IPS DF 6.9 (cell line): ENCODE data around the gene PTPRG.

ENCODE experiments used
- DNase-seq: peaks from one replicate; pipeline ENCODE4 v3.0.0-alpha.2; 2013; ENCODE audit warnings: low read depth, low spot score
- H3K27ac ChIP-seq: one replicate; pipeline ENCODE4 v1.5.1; 2013; ENCODE audit warnings: low read length, control low read depth
- H3K27me3 ChIP-seq: 2 replicates; pipeline ENCODE4 v1.6.1; 2013; ENCODE audit warnings: mild to moderate bottlenecking, low read length; ENCODE audit not compliant: control insufficient read depth, insufficient read depth
- H3K36me3 ChIP-seq: 2 replicates; pipeline ENCODE4 v1.6.1; 2013; ENCODE audit warnings: low read length; ENCODE audit not compliant: control insufficient read depth, insufficient read depth
- H3K4me1 ChIP-seq: 2 replicates; pipeline ENCODE4 v1.6.1; 2013; ENCODE audit warnings: low read length; ENCODE audit not compliant: control insufficient read depth, insufficient read depth
- H3K4me3 ChIP-seq: 2 replicates; pipeline ENCODE4 v1.5.1; 2013; ENCODE audit warnings: mild to moderate bottlenecking, low read length
- H3K9me3 ChIP-seq: 2 replicates; pipeline ENCODE4 v1.6.1; 2013; ENCODE audit warnings: low read length, inconsistent platforms; ENCODE audit not compliant: control insufficient read depth, insufficient read depth
- WGBS: extraction: QIAGEN DNeasy Blood & Tissue Kit; methylation state at CpG from one replicate; pipeline ENCODE4 v1.1.7; 2013; ENCODE audit warnings: mixed read lengths, missing lambda C conversion rate; ENCODE audit not compliant: insufficient read length, insufficient coverage; 5-methylcytosine and 5-hydroxymethylcytosine counted together

Gene PTPRG

DNA sequence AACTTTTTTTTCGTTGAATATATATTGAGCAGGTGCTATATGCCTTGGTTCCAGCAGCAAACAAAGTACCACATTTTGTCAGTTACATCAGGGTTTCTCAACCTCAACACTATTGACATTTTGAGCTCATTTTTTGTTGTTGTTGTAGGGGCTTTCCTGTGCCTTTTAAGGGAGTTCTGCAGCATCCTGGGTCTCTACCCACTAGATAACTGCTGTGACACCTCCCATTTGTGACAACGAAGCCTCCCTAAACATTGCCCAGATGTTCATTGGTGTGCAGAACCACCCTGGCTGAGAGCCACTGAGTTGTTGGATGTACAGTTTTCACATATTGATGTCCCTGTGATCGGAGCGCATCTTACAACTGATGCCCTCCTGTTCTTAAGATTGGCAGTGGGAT is 382.6 kb downstream of the PTPRG start:
- DNase-seq, result no peak
- peaks cover 8% of the 10 kb centered on the region for H3K4me1 ChIP-seq
- no peak overlapping the region for H3K27ac ChIP-seq
- no peaks in the 10 kb centered on the region for H3K9me3 ChIP-seq
- H3K36me3 ChIP-seq, result no peaks in the 10 kb centered on the region
- H3K27me3 ChIP-seq, result no peaks in the 10 kb centered on the region
- WGBS, result no CpG with 5 or more reads among the region's 4 CpGs
- no peak overlapping the region for H3K4me3 ChIP-seq

DNA sequence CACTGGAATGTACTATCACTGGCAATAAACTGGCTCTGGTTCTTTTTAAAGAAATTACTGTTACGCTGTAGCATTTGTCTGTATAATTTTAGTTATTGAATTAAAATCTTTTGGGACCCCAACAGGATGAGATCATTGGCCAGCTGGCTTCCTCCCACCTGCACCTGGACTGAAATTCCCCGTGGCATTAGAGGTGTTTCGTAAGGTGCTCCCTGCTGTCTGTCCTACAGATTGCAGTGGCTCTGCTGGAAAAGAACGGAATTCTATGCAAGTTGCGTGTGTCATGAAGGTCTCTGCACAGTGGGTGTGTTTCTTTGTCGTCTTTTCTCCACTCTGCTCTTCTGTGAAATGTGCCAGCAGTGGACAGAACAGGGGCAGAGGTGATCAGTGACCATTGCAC is 383.4 kb downstream of the PTPRG start:
- DNase-seq, result no peak
- Histone ChIP-seq H3K9me3 (no peaks in the 10 kb centered on the region), H3K27me3 (no peaks in the 10 kb centered on the region), H3K27ac (no peak overlapping the region), H3K36me3 (no peaks in the 10 kb centered on the region), H3K4me3 (no peak overlapping the region), H3K4me1 (peaks cover 8% of the 10 kb centered on the region)
- WGBS, result no CpG with 5 or more reads among the region's 6 CpGs

GRCh38 chr3:61945657-61946056 is 384.3 kb downstream of the PTPRG start:
- Histone ChIP-seq H3K27ac (no peak overlapping the region), H3K4me1 (peaks cover 9% of the 10 kb centered on the region), H3K27me3 (no peaks in the 10 kb centered on the region), H3K4me3 (no peak overlapping the region), H3K36me3 (no peaks in the 10 kb centered on the region), H3K9me3 (no peaks in the 10 kb centered on the region)
- no peak for DNase-seq
- no CpG with 5 or more reads among the region's 3 CpGs for WGBS

DNA sequence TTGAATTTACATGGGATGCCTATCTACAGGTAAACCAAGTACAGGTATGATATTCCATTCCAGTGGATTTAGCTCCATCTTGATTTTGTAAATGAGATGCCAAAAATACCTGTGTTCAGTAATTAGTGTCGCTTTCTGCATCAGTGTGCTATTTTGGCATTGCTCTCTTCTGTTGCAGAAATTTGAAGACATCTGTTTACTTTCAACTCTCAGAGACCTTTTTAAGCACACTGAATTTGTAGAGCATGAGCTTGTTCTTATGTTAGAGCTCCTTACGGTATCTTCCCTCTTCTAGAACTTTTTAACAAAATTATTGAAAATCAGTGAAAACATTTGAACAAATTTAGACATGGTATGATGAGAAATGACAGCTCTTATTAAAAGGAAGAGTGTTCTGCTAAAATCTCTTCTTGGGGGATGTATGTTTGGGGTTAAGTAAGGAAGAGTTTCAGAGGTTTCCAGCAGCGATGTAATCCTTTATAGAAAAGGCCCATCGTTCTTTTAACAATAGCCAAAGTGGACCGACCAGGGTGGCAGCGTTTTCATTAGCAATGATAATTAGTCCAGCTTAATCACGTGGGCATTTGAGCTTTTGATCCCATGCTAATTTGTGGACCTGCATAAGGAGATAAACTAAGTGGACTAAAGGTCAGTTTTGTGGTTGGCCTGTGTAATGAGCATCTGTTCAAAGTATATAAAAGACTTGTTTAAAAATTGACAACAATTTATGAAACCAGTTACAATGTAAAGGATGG is 385.4 kb downstream of the PTPRG start:
- no peaks in the 10 kb centered on the region for H3K27me3 ChIP-seq
- no peak for DNase-seq
- no CpG with 5 or more reads among the region's 7 CpGs for WGBS
- H3K27ac ChIP-seq, result no peak overlapping the region
- no peaks in the 10 kb centered on the region for H3K36me3 ChIP-seq
- no peaks in the 10 kb centered on the region for H3K9me3 ChIP-seq
- no peak overlapping the region for H3K4me3 ChIP-seq
- H3K4me1 ChIP-seq, result peaks cover 11% of the 10 kb centered on the region

GRCh38 chr3:61947456-61947855 is 386.1 kb downstream of the PTPRG start:
- DNase-seq, result no peak
- no CpG with 5 or more reads among the region's 4 CpGs for WGBS
- Histone ChIP-seq H3K4me1 (peaks cover 11% of the 10 kb centered on the region), H3K27ac (no peak overlapping the region), H3K27me3 (no peaks in the 10 kb centered on the region), H3K9me3 (no peaks in the 10 kb centered on the region), H3K4me3 (no peak overlapping the region), H3K36me3 (no peaks in the 10 kb centered on the region)

DNA sequence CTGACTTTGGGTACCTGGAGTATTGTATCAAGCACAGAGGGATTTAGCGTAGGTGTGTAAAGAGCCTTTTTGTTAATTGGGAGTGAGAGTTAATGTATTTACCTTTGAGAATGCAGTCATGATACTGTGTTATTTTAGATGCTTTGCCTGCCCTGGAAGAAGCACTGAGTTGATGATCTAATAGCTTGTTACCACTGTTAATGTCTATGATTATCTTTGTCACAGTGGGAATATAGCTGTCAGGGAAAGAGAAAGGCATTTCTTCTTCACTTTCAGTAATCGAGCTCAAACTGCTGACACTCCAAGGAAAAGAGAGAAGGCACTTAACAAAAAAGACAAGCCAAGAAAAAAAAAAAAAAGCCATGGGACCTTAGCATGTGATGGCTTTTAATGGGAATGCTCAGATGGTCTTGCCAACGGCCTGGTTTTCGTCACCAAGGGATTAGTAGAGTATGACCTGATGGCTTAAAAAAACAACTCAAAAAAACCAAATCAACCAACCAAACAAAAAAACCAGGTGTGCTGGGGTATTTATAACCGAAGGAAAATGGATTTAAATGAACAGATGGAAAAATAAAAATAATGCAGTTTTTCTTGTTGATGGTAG is 387.4 kb downstream of the PTPRG start:
- no peaks in the 10 kb centered on the region for H3K27me3 ChIP-seq
- H3K9me3 ChIP-seq, result no peaks in the 10 kb centered on the region
- 100% methylated on average over 1 of the region's 5 CpGs for WGBS
- H3K36me3 ChIP-seq, result no peaks in the 10 kb centered on the region
- peaks cover 17% of the 10 kb centered on the region for H3K4me1 ChIP-seq
- no peak overlapping the region for H3K4me3 ChIP-seq
- H3K27ac ChIP-seq, result no peak overlapping the region
- no peak for DNase-seq

DNA sequence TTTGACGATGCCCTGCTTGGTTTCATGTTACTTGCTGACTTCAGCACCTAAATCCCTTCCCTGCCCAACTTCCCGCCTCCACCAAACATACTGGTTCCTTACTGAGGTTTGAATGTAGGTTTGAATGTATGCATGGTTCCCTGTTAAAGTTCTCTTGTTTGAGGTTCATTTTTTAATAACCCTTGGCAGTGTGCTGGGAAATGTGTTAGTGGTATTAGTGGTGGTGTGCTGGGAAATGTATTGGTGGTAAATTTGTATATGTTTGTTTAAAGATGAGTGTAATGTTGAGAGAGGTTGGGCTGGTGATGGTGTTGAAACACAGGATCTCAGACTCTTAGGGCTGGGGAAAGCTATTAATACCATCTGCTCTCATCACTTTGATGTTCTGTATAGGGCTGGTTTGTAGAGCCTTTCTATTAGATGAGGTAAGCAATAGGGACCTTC is 392.7 kb downstream of the PTPRG start:
- H3K4me3 ChIP-seq, result no peak overlapping the region
- WGBS, result no CpG with 5 or more reads among the region's 2 CpGs
- no peaks in the 10 kb centered on the region for H3K27me3 ChIP-seq
- peaks cover 9% of the 10 kb centered on the region for H3K4me1 ChIP-seq
- no peak for DNase-seq
- H3K9me3 ChIP-seq, result no peaks in the 10 kb centered on the region
- no peaks in the 10 kb centered on the region for H3K36me3 ChIP-seq
- H3K27ac ChIP-seq, result no peak overlapping the region

- no peaks in the 10 kb centered on the region for H3K9me3 ChIP-seq
- no peak overlapping the region for H3K4me3 ChIP-seq
- H3K27me3 ChIP-seq, result no peaks in the 10 kb centered on the region
- WGBS, result no CpG with 5 or more reads among the region's 2 CpGs
- H3K27ac ChIP-seq, result no peak overlapping the region
- no peaks in the 10 kb centered on the region for H3K36me3 ChIP-seq
- no peak for DNase-seq
- H3K4me1 ChIP-seq, result peaks cover 7% of the 10 kb centered on the region
Measured at GRCh38 chr3:61955483-61955882, 394.1 kb downstream of the PTPRG start.

GRCh38 chr3:61956236-61956635 is 394.9 kb downstream of the PTPRG start:
- H3K27ac ChIP-seq, result no peak overlapping the region
- H3K27me3 ChIP-seq, result no peaks in the 10 kb centered on the region
- WGBS, result no CpG with 5 or more reads among the region's 5 CpGs
- DNase-seq, result no peak
- peaks cover 6% of the 10 kb centered on the region for H3K4me1 ChIP-seq
- H3K4me3 ChIP-seq, result no peak overlapping the region
- H3K36me3 ChIP-seq, result no peaks in the 10 kb centered on the region
- H3K9me3 ChIP-seq, result no peaks in the 10 kb centered on the region

DNA sequence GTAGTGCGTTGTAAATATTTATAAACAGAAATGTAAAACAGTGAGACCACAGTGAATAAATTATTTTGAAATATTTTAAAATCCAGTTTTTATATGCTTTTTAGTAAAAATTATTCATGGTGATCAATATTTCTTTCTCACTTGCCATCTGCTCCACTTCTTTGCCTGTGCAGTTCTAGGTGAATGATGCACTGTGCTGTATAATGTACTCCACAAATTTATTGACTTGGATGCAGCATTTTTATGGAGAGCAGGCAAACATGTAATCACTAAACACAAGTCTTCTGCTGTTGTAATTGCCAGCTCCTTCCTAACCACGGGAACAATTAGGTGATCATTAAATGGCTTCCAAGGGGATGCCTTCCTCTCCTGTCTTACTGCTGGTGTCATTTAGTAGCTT is 395.9 kb downstream of the PTPRG start:
- WGBS, result no CpG with 5 or more reads among the region's 2 CpGs
- Histone ChIP-seq H3K4me1 (peaks cover 6% of the 10 kb centered on the region), H3K4me3 (no peak overlapping the region), H3K36me3 (no peaks in the 10 kb centered on the region), H3K27ac (no peak overlapping the region), H3K27me3 (no peaks in the 10 kb centered on the region), H3K9me3 (no peaks in the 10 kb centered on the region)
- no peak for DNase-seq

DNA sequence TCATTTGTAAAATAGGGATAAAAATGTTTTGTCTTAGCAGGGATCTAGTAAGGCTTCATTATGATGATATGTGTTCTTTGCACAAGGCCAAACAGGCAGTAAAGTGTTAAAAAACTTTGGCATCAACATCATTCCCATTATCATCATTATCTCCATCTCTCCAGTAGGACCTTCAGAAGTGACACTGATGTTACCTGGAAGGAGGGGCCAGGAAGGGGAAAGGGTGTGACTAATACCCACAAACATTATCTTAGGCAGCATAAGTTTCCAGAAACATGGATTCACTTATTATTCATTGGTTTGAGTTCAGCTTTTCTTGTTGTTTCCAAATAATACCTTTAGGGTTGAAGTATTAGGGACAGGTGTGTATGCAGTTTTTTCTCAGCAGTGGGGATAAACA is 399.6 kb downstream of the PTPRG start:
- H3K27ac ChIP-seq, result no peak overlapping the region
- no peaks in the 10 kb centered on the region for H3K9me3 ChIP-seq
- DNase-seq, result no peak
- H3K4me3 ChIP-seq, result no peak overlapping the region
- H3K4me1 ChIP-seq, result peaks cover 2% of the 10 kb centered on the region; the same call in 1 of the 2 replicates
- H3K36me3 ChIP-seq, result no peaks in the 10 kb centered on the region
- no peaks in the 10 kb centered on the region for H3K27me3 ChIP-seq
